Hypothalamus (tissue), 51 donors: ENCODE measurements around the gene MAG.
"Not testable (repeated sequence)": the region's sequence is repeated elsewhere in the genome, so short reads cannot be mapped to it uniquely, and the experiment has no call there.

Source experiments
- DNase-seq, 51 donors: peaks; one replicate each; lab custom pipeline; 2025; lab: John Stamatoyannopoulos, UW

Gene MAG

DNA sequence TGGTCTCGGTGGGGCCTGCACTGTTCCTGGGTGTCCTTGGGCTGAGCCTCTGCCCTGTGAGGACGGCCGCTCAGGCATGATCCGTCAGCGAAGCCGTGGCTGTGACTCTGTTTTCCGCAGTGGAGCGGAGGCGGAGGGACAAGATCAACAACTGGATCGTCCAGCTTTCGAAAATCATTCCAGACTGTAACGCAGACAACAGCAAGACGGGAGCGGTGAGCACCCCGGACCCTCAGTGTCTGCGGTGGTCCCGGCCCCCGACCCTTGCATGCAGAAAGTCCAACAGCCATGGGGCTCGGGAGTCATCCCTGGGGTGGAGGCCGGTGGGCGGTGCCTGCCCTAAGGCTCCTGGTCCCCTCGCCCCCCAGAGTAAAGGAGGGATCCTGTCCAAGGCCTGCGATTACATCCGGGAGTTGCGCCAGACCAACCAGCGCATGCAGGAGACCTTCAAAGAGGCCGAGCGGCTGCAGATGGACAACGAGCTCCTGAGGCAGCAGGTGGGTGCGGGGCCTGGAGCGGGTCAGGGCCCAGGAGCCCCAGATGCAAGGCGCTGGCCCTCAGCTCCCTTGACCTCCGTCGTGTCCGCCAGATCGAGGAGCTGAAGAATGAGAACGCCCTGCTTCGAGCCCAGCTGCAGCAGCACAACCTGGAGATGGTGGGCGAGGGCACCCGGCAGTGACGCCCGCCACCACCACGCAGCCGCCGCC, 13.2 kb upstream of the MAG start:
- DNase-seq = no peak

DNA sequence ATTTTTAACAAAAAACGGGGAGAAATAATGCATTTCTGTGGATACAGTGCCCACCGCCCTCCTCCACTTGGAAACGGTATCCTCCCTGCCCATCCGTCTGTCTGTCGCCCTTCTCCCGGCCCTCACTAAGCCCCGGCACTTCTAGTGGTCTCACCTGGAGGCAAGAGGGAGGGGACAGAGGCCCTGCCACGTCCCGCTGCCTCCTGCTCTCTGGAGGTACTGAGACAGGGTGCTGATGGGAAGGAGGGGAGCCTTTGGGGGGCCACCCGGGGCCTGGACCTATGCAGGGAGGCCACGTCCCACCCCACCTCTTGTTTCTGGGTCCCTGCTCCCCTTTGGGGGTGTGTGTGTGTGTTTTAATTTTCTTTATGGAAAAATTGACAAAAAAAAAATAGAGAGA, 12.6 kb upstream of the MAG start:
- no peak for DNase-seq

DNA sequence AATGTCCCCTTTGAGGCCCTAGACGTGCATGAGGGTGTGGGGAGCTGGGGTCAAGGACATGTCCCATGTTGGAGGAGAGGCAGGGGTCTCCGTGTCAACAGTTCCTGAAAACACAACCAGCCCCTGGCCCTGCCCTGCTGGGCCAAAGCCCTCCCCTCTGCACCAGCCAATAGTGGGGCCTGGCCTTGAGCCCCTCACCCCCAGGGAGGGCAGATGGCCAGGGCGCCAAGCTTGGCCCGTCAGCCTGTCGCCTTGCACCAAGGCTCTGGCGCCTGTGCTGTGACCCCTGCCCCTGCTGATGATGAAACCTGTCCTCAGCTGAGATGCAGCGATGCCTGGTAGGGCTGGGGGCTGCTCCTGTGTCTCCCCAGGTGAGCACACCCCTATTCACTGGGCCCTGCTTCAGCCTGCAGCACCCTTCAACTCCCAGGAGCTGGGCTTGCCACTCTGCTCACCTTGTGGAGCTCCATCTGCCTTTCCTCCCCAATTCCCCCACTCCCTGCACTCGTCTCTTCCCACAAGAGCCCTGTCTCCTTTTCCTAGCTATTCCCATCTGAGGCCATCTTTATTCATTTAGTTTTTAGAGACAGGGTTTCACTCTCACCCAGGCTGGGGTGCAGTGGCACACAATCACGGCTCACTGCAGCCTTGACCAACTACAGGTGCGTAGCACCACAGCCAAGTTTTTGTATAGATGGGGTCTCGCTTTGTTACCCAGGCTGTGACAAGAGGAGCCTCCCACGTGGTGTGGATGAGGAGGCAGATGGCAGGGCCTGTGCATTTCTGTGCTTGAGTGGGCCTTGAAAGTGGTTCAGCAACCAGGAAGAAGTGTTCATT, 11.8 kb upstream of the MAG start:
- no peak for DNase-seq

DNA sequence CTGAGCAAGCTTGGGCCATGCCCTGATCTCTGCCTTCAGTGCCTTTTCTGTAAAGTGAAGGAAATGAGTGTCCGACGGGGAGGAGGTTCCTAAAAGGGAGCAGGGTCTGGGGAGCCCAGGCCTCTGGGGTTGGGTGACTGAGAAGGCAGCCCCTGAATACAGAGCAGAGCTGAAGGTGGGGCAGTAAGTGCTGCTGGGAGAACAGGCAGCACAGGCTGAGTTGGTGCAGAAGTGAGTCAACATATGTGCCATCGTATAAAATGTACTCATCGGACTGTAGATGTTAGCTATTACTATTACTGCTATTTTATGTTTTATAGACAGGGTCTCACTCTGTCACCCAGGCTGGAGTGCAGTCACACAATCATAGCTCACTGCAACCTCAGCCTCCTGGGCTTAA, 10.7 kb upstream of the MAG start:
- DNase-seq = no peak

DNA sequence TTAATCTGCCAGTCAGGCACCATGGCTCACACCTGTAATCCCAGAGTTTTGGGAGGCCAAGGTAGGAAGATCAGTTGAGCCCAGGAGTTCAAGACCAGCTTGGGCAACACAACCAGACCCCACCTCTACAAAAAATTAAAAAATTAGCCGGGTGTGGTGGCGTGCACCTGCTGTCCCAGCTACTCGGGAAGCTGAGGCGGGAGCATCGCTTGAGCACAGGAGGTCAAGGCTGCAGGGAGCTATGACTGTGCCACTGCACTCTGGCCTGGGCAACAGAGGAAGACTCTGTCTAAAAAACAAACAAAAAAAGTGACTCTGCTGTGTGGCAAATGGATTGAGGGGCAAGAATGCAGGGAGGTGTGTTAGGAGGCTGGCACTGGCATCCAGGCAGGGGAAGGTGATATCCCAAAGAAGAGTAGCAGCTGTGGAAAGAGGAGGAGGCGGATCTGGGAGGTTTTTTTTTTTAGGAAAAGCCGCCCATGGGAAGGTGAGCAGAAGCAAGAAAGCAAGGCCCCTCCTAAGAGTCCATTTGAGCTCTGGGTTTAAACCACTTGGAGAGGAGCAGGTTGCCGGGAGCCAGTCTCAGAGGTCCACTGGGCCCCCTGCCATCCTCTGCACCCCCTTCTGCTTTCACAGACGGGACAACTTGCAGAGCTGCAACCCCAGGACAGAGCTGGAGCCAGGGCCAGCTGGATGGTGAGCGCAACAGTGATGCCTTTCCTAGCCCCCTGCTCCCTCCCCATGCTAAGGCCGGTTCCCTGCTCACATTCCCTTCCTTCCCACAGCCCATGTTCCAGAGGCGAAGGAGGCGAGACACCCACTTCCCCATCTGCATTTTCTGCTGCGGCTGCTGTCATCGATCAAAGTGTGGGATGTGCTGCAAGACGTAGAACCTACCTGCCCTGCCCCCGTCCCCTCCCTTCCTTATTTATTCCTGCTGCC, 7.5 kb upstream of the MAG start:
- DNase-seq = peak in 1 of 51 donors; percentile 22

DNA sequence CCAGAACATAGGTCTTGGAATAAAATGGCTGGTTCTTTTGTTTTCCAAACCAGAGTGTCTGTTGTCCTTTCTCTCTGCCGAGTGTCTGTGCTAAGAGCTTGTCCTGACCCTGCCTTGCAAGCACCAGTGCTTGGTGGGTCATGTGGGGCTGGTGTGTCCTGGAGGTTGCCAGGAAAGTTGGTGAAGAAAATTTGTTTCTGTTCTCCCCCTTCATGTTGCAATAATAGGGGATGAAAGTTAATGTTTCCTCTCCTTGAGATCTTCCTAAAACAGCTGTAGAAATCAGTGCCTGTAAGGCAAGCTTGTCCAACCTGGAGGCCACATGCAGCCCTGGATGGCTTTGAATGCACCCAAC, 6.9 kb upstream of the MAG start:
- DNase-seq = no peak

DNA sequence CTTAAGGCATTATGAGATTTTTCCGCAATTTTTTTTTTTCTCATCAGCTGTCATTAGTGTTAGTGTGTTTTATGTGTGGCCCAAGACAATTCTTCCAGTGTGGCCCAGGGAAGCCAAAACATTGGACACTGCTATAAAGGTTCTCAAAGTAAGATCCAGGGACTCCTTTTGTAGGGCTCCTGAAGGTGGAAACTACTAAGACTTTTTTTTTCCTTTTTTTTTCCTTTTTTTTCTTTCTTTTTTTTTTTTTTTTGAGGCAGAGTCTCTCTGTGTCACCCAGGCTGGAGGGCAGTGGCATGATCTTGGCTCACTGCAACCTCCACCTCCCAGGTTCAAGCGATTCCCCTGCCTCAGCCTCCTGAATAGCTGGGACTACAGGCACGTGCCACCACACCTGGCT, 6.5 kb upstream of the MAG start:
- not testable (repeated sequence) for DNase-seq

DNA sequence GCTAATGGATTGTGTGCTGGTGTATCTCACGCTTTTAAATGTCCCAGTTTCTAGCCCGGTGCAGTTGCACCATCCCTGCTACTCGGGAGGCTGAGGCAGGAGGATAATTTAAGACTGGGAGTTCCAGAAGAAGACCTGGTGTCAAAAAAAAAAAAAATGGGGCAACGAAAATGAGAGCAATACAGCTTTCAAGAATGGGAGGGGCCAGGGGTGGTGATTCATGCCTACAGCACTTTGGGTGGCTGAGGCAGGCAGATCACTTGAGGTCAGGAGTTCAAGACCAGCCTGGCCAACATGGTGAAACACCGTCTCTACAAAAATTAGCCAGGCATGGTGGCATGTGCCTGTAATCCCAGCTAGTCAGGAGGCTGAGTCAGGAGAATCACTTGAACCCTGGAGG, 5.9 kb upstream of the MAG start:
- not testable (repeated sequence) for DNase-seq

DNA sequence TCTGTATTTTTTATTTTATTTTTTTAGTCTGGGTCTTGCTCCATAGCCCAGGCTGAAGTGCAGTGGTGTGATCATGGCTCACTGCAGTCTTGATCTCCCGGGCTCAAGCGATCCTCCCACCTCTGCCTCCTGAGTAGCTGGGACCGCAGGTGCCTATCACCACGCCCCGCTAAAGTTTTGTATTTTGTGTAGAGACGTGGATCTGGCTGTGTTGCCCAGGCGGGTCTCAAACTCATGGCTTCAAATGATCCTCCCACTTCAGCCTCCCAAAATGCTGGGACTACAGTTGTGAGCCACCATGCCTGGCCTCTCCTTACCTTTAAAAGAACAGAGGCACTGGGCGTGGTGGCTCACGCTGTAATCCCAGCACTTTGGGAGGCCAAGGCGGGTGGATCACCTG, 4.2 kb upstream of the MAG start:
- no peak for DNase-seq

DNA sequence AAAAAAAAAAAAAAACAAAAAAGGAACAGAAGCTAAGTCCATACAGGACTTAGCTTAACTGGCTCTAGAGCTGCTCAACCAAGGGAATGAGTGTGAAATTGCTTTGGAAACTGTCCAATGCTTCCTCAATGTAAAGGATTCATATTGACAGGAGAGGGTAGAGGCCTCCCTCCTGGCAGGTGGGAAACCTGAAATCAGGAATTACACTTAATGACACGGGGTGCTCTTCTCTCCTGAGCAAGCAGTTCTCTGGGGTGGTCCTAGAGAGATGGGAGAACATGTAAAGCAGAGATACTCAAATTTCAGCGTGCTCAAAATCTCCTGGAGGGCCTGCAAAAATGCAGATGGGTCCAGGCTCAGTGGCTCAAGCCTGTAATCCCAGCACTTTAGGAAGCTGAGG, 3.6 kb upstream of the MAG start:
- DNase-seq = no peak

DNA sequence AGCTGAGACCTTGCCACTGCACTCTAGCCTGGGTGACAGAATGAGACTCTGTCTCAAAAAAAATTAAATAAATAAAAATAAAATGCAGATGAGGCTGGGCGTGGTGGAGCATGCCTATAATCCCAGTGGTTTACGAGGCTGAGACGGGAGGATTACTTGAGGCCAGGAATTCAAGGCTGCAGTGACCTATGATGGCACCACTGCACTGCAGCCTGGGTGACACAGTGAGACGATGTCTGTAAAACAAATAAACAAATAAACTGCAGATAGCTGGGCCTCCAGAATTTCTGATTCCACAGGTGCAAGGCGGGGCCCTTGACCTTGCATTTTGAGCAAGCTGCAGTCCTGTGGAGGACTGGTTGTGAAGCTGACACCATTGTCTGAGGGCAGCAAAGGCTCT, 3.1 kb upstream of the MAG start:
- no peak for DNase-seq

DNA sequence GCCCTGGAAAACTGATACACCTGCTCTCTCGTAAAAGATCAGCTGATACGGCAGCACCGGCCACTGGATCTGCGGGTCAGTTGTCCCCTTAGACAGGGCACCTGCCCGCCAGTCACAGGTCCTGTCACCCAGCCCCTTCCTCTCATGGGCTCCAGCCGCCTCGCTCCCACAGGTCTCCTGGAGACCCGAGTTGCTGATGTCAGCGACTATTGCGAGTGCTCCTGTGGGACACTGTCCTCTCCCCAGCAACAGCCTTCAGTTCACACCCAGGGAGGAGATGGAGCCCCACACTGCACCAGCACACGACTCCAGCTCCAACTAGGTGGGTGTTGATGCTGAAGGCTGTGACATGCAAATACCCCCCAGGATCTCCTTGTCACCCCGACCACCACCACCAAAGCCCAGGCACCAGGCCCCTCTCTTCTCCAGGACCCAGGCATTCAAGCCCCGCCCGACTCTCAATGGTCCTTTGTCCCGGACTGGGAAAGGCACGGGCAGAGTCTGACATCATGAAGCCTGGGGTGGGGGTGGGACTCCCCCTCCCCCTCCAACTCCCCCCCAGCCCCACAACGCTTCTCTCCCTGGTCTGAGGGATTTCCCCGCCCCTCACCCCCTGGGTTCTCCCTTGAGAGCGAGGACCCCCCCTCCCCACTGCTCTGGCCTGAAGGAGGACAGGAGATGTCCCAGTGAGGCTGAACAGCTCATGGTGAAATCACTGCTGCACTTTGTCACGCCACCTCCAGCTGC, 1.4 kb upstream of the MAG start:
- peak in 42 of 51 donors; percentile 15 to 91 (median 70) for DNase-seq

DNA sequence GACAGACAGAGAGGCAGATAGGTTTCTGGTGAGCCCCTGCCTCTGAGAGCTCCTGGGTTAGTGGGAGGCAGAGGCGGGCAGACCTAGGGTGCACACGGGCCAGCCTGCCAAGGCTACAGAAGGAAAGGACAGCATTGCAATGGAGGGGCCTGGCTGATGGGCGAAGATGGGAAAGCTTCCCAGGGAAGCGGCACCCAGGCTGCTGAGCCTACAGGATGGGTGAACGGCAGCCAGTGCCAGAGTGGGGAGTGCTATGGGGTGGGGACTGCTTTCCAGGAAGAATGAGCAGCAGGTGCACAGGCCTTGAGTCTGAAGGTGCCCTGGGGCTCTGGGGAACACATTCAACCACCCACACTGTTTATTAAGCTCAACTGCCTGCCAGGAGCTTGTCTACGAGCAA, 702 bp upstream of the MAG start:
- DNase-seq = peak in 8 of 51 donors; percentile 40 to 81 (median 49)

DNA sequence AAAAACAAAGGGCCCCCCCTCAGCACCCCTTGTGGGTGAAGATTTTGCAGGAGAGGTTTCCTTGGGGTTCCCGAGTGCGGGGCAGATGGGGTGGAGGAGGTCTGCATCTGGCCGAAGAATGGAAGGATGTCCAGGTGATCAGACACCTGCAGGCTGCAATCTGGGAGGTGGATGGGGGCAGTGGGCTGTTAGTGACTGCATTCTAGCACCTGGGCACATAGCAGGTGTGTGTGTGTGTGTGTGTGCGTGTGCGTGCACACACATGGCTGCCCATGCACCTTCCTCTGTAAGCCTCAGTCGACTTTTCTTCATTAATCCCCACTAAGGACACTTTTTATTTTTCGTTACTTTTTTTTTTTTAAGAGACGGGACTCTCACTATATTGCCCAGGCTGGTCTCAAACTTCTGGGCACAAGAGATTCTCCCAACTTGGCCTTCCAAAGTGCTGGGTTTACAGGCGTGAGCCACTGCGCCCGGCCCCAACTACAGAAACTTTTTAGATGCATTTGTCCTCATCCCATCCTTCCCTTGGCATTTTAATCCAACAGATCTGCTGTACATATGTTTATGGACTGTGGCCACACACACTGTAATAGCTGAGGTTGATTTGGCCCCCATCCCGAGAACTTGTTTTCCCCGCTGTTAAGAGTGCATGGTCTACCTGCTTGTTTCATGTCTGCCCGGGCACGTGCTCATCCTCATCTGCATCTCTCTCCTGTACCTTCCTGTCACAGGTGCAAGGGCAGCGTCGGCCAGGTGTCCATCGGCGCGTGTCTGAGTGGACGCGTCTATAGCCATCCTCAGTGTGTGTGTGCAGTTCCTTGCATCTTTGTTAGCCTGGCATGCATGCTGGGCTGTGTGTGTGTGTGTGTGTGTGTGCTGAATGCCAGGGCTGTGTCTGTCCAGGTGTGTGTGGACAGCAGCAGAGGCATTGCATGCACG, 731 bp downstream of the MAG start:
- peak in 1 of 51 donors; percentile 57 for DNase-seq

DNA sequence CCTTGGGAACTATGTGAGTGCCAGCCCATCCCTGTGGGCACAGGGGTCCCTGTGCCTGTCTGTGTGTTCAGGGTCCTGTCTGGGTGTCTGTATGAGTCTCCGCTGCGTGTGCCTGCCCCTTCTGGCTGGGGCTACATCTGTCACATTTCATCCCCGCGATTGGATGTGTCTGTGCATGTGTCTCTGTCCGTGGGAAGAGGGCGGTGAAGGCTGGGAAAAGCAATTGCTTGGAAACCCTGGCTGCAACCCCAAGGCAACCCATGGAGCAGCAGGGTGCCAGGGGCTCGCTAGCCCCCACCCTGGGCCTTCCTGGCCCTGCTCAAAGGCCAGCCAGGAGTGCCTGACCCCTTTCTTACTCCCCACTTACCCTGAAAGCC, 1.4 kb downstream of the MAG start:
- peak in 29 of 51 donors; percentile 10 to 67 (median 40) for DNase-seq

DNA sequence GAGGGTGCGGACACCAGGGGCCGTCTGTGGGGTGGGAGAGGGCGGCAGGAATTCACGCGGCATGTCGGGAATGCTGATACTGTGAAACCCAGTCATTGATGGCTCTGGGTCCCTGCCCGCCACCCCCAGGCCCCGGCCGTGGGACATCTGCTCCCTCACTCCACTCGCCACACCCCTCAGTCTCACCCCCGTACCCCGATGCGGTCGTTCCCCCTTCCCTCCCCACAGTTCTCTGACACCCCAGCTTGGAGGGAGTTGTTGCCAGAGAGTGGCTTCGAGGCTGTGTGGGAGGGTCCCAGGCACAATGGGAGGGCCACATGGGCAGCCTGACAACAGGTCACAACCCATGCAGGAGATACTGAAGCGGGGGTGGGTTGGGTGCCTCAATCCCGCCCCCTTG, 1.8 kb downstream of the MAG start:
- DNase-seq = peak in 2 of 51 donors; percentile 31 to 32

DNA sequence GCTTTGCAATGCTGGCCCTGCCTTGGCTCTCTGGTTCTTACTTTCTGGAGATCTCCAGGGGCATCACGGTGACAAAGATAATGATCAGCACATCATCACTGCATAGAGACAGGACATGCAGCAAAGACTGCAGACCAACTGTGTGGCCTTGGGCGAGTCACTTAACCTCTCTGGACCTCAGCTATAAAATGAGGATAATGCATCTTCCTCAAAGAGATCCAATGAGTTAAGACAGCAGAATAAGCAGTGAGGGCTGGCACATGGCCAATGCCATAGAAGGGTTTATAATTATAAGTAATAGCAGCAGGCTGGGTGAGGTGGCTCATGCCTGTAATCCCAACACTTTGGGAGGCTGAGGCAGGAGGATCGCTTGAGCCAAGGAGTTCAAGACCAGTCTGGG, 2.4 kb downstream of the MAG start:
- no peak for DNase-seq

DNA sequence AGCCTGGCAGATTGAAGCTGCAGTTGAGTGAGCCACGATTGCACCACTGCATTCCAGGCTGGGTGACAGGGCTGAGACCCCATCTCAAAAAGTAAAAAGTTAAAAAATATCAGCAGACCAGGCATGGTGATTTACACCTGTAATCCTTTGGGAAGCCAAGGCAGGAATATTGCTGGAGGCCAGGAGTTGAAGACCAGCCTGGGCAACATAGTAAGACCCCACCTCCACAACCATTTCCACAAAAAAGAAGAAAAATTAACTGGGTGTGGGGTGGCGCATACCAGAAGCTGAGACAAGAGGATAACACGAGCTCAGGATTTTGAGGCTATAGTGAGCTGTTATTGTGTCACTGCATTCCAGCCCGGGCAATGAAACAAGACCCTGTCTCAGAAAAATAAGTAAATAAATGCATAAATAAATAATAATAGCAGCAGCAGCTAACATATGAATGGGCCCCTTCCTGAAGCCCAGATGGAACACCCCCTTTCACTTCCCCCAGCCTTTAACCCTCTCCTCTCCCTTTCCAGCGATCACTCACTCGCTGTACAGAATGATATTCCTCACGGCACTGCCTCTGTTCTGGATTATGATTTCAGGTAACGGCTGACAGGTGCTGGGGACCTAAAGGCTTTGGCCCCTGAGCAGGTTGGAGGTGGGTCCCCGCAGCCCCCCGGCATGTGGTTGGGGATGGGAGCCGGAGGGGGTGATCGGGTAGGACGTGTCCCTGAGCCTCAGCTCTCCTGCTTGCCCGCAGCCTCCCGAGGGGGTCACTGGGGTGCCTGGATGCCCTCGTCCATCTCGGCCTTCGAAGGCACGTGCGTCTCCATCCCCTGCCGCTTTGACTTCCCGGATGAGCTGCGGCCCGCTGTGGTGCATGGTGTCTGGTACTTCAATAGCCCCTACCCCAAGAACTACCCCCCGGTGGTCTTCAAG, 3.2 kb downstream of the MAG start:
- DNase-seq = no peak
